Ecto neural progenitor cell (in vitro differentiated cells): Measurements from ENCODE around the gene PTPN23.
"Not testable (repeated sequence)": the region's sequence is repeated elsewhere in the genome, so short reads cannot be mapped to it uniquely, and the experiment has no call there.

Source experiments
- DNase-seq: peaks from one replicate; pipeline ENCODE4 v3.0.0-alpha.2; 2018; ENCODE audit warnings: low spot score

Gene PTPN23

GRCh38 chr3:47380601-47381316, at the start of gene PTPN23:
Gene PTPN23, plus strand, starts transcription at chr3:47381021. Its CDS starts 76 bp downstream, at chr3:47381097.
- DNase-seq = peak; percentile 99

- DNase-seq = no peak
These were observed 46.9 kb upstream of the PTPN23 start for GRCh38 chr3:47333907-47334306.

GRCh38 chr3:47337656-47338055, 43.2 kb upstream of the PTPN23 start:
- DNase-seq = no peak

GRCh38 chr3:47339951-47340350, 40.9 kb upstream of the PTPN23 start:
- DNase-seq = no peak

- DNase-seq = no peak
These were observed 40.0 kb upstream of the PTPN23 start for GRCh38 chr3:47340866-47341265.

- no peak for DNase-seq
These were observed 38.7 kb upstream of the PTPN23 start for GRCh38 chr3:47342151-47342550.

GRCh38 chr3:47342812-47343211, 38.0 kb upstream of the PTPN23 start:
- no peak for DNase-seq

GRCh38 chr3:47343471-47343971, 37.3 kb upstream of the PTPN23 start:
- no peak for DNase-seq

GRCh38 chr3:47344971-47345370, 35.9 kb upstream of the PTPN23 start:
- DNase-seq = no peak

GRCh38 chr3:47347217-47347801, 33.5 kb upstream of the PTPN23 start:
- no peak for DNase-seq

- no peak for DNase-seq
These were observed 32.2 kb upstream of the PTPN23 start for GRCh38 chr3:47348411-47349154.

- no peak for DNase-seq
These were observed 25.8 kb upstream of the PTPN23 start for GRCh38 chr3:47355010-47355409.

- no peak for DNase-seq
These were observed 24.6 kb upstream of the PTPN23 start for GRCh38 chr3:47356201-47356600.

- DNase-seq = no peak
These were observed 21.5 kb upstream of the PTPN23 start for GRCh38 chr3:47359323-47359722.

GRCh38 chr3:47360110-47360517, 20.7 kb upstream of the PTPN23 start:
- DNase-seq = not testable (repeated sequence)

GRCh38 chr3:47362701-47363100, 18.1 kb upstream of the PTPN23 start:
- DNase-seq = no peak

GRCh38 chr3:47365213-47366153, 15.3 kb upstream of the PTPN23 start:
- no peak for DNase-seq

- no peak for DNase-seq
These were observed 14.0 kb upstream of the PTPN23 start for GRCh38 chr3:47366833-47367232.

- no peak for DNase-seq
These were observed 13.2 kb upstream of the PTPN23 start for GRCh38 chr3:47367631-47368030.

- not testable (repeated sequence) for DNase-seq
These were observed 10.8 kb upstream of the PTPN23 start for GRCh38 chr3:47370020-47370419.

- peak; percentile 66 for DNase-seq
These were observed 9.7 kb upstream of the PTPN23 start for GRCh38 chr3:47370887-47371697.
